ENCODE data around the gene SBF1. TPM values are rescaled to one million over a fixed set of nuclear protein-coding genes. Genes with fewer than 3 reads are reported as not detected.
"Not testable (repeated sequence)": the region's sequence is repeated elsewhere in the genome, so short reads cannot be mapped to it uniquely, and the experiment has no call there.

Gene SBF1
- polyA plus RNA-seq, 3 donors: 24.7 to 28.0 (median 26.6) TPM

DNA sequence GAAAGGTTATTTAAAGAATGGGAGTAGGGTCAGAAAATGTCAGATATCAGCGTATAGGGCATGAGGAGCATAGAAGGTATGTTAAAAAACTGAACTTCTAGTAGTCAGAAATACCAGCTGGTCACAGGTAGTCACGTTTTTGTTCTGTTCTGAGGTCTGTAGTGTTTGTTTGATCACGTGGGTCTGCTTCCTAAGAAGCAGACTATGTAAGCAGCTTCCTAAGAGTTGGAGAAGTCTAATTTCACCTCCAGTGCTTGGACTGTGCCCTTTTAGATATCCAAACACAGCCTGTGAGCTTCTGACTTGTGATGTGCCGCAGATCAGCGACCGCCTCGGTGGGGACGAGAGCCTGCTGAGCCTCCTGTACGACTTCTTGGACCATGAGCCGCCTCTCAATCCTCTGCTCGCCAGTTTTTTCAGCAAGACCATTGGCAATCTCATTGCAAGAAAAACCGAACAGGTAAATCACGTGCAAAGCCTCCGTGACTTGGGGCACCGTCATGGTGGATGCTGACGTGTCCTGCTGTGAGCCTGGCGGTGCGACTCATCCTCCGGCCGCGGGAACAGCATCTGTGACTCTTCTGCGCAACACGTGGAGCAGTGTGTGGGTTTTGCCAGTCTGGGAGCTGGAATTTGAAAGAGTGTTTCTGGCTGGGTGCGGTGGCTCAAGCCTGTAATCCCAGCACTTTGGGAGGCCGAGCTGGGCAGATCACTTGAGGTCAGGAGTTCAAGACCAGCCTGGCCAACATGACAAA lies 68.2 kb downstream of the SBF1 start:
- no peak for DNase-seq (ENCODE audit: low read depth in 3 of 3, low spot score in 2 of 3)

GRCh38 chr22:50403701-50404101 lies 71.1 kb downstream of the SBF1 start:
- DNase-seq (ENCODE audit: low read depth in 3 of 3, low spot score in 2 of 3): no peak

- no peak for DNase-seq (ENCODE audit: low read depth in 3 of 3, low spot score in 2 of 3)
Measured at GRCh38 chr22:50401907-50402306, 72.9 kb downstream of the SBF1 start.

DNA sequence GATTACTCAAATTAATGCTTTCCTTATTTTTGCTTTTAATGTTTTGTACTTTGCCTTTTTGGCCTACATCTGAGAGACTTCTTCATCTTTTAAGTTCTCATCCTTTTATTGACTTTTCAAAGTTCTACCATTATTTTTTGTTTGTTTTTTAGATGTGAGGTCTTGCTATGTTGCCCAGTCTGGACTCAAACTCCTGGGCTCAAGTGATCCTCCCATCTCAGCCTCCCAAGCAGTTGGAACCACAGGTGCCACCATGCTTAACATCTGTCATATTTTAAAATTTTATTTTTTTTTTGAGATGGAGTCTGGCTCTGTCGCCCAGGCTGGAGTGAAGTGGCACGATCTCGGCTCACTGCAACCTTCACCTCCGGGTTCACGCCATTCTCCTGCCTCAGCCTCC lies 73.9 kb downstream of the SBF1 start:
- DNase-seq (ENCODE audit: low read depth in 3 of 3, low spot score in 2 of 3): no peak

DNA sequence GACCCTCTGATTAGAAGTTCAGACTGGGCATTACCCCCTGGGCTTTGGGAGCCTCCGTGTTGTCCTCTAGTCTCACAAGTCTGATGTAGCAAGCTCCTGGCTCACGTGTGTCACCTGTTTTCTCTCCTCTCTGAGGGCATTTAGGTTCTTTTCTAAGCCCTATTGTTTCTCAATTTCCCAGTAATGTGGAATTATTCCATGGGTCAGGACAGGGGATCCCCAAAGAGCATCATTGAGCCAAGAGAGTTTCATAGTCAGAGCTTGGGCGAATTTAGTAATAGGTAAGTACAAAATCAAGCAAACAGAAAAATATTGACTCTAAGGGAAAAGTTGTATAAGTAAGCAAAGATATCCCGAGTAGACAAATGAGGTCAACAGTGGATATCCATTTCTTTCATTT lies 74.4 kb downstream of the SBF1 start:
- no peak for DNase-seq (ENCODE audit: low read depth in 3 of 3, low spot score in 2 of 3)

DNA sequence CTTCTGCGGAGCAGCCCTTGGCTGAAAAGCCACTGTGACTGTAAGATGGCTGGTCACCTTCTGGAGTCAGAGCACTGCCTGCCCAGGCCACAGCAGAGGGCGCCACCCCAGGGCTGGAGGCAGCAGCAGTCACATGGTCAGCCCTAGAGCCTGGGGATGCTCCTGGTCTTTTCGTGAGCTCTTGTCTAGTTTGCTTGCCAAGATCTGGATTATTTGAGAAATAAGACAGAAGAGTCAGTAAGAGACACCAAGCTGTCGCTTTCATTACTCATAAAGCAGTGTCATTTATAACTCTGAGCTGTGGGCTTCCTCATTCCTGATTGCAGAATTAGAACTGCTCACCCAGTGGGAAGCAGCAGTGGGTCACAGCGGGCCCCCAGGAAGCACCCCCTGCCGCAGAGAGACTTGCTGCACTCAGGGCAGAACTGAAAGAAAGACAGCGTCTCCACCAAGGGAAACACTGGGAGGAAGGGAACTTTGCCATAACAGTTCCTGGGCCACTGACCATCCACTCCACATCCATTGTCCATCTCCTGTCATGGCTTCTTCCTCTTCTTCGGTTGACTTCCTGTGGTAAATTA lies 75.0 kb downstream of the SBF1 start:
- DNase-seq (ENCODE audit: low read depth in 3 of 3, low spot score in 2 of 3): no peak

DNA sequence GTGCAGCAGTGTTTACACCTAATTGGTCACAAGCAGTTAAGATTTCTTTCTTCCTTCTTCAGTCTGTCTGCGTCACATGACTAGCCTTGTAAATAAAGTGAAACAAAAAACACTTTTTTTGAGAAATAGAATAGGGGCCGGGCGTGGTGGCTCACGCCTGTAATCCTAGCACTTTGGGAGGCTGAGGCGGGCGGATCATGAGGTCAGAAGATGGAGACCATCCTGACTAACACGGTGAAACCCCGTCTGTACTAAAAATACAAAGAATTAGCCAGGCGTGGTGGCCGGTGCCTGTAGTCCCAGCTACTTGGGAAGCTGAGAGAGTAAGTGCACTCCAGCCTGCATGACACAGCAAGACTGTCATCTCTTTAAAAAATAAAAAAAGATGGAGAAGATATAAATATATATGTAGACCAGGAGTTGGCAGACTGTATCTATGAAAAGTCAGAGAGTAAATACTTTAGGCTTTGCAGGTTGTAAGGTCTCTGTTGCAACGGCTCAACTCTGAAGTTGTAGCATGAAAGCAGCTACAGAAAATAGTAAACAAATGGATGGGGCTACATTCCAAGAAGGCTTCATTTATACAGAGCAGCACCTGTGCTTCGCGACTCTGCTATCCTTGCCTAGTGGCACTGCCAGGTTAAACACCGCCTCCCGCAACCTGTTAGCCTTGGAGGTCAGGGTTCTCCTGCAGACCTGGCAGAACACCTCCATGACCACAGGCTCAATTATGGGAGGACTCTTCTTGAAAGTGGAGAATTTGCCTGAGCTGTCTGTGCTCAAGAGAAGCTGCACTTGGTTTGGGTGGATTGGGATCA lies 75.8 kb downstream of the SBF1 start:
- DNase-seq (ENCODE audit: low read depth in 3 of 3, low spot score in 2 of 3): no peak

DNA sequence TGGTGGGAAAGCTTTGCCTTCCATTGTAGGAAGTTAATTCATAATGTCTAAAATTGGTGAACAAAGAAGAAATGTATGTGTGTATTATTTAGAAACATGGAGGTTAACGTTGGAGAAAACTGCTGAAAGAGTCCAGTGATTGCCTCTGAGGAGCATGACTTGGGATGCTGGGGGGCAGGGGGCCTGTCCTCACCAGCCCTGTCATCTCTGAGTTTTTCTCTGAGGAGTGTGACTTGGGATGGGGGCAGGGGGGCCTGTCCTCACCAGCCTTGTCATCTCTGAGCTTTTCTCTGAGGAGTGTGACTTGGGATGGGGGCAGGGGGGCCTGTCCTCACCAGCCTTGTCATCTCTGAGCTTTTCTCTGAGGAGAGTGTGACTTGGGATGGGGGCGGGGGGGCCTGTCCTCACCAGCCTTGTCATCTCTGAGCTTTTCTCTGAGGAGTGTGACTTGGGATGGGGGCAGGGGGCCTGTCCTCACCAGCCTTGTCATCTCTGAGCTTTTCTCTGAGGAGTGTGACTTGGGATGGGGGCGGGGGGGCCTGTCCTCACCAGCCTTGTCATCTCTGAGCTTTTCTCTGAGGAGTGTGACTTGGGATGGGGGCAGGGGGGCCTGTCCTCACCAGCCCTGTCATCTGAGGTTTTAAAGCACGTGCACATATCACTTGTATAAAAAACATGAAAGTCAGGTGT lies 77.3 kb downstream of the SBF1 start:
- not testable (repeated sequence) for DNase-seq (ENCODE audit: low read depth in 3 of 3, low spot score in 2 of 3)

DNA sequence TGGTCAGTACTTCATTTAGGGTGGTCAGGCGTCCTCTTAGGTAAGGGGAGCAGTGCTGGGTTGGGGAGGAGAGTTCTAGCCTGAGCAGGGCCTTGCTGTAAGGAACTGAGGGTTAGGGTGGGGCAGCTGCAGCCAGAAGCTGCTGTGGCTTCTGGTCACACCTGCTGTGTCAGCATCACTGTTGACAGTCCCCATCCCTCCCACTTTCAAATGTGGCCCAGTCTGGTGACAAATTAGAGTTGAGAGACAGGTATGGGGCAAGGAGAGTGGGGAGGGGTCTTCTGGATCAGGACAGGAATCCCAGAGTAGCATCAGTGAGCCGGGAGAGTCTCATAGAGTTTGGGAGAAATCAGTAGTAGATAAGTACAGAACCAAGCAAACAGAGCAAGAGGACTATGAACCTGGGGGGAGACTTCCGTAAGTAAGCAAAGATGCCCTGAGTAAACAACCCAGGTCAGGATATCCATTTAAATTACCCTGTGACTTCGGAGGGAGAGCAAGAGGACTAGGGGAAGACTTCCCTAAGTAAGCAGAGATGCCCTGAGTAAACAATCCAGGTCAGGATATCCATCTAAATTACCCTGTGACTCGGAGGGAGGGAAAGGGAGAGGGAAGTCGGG lies 78.0 kb downstream of the SBF1 start:
- DNase-seq (ENCODE audit: low read depth in 3 of 3, low spot score in 2 of 3): no peak

Other genes with a start within 250 kb of the SBF1 start
- 10 to 100 TPM; 26.4 to 28.3 (median 28.1) TPM for gene TUBGCP6, start 230.0 kb downstream of the SBF1 start, polyA plus RNA-seq (ENCODE audit: insufficient read length in 3 of 3)
- gene HDAC10, start 223.8 kb downstream of the SBF1 start, polyA plus RNA-seq (ENCODE audit: insufficient read length in 3 of 3): 10 to 100 TPM; 13.2 to 15.8 (median 13.7) TPM
- 10 to 100 TPM in 1 of 3 donors, 1 to 10 TPM in 2; 9.1 to 10.9 (median 9.9) TPM for gene MAPK12, start 213.4 kb downstream of the SBF1 start, polyA plus RNA-seq (ENCODE audit: insufficient read length in 3 of 3)
- 1 to 10 TPM; 6.1 to 7.9 (median 6.4) TPM for gene MAPK11, start 204.7 kb downstream of the SBF1 start, polyA plus RNA-seq (ENCODE audit: insufficient read length in 3 of 3)
- 100 to 1,000 TPM; 193 to 218 (median 204) TPM for gene PLXNB2, start 167.4 kb downstream of the SBF1 start, polyA plus RNA-seq (ENCODE audit: insufficient read length in 3 of 3)
- gene DENND6B, start 148.0 kb downstream of the SBF1 start, polyA plus RNA-seq (ENCODE audit: insufficient read length in 3 of 3): 10 to 100 TPM in 2 of 3 donors, 1 to 10 TPM in 1; 9.0 to 12.0 (median 11.2) TPM
- 10 to 100 TPM; 29.8 to 31.5 (median 31.5) TPM for gene PPP6R2, start 131.7 kb downstream of the SBF1 start, polyA plus RNA-seq (ENCODE audit: insufficient read length in 3 of 3)
- gene ADM2, start 6.5 kb upstream of the SBF1 start, polyA plus RNA-seq (ENCODE audit: insufficient read length in 3 of 3): 1 to 10 TPM; 3.2 to 5.9 (median 4.1) TPM
- 10 to 100 TPM in 2 of 3 donors, 1 to 10 TPM in 1; 3.2 to 19.0 (median 13.4) TPM for gene MIOX, start 11.8 kb upstream of the SBF1 start, polyA plus RNA-seq (ENCODE audit: insufficient read length in 3 of 3)
- 10 to 100 TPM; 28.1 to 35.2 (median 32.0) TPM for gene LMF2, start 32.7 kb upstream of the SBF1 start, polyA plus RNA-seq (ENCODE audit: insufficient read length in 3 of 3)
- gene NCAPH2, start 33.2 kb upstream of the SBF1 start, polyA plus RNA-seq (ENCODE audit: insufficient read length in 3 of 3): 10 to 100 TPM; 35.6 to 41.1 (median 39.4) TPM
- gene SCO2, start 50.6 kb upstream of the SBF1 start, polyA plus RNA-seq (ENCODE audit: insufficient read length in 3 of 3): 1 to 10 TPM in 2 of 3 donors, not detected in 1; 1.0 to 1.7 TPM
- 1 to 10 TPM; 1.0 to 1.2 (median 1.1) TPM for gene TYMP, start 55.0 kb upstream of the SBF1 start, polyA plus RNA-seq (ENCODE audit: insufficient read length in 3 of 3)
- under 1 TPM; 0.04 to 0.86 (median 0.36) TPM for gene KLHDC7B, start 70.9 kb upstream of the SBF1 start, polyA plus RNA-seq (ENCODE audit: insufficient read length in 3 of 3)
- gene SYCE3, start 87.9 kb upstream of the SBF1 start, polyA plus RNA-seq (ENCODE audit: insufficient read length in 3 of 3): under 1 TPM in 2 of 3 donors, not detected in 1; 0.28 to 0.61 TPM
- gene CPT1B, start 103.4 kb upstream of the SBF1 start, polyA plus RNA-seq (ENCODE audit: insufficient read length in 3 of 3): 1 to 10 TPM; 9.0 to 9.7 (median 9.1) TPM
- 10 to 100 TPM; 62.8 to 82.6 (median 82.5) TPM for gene CHKB, start 107.8 kb upstream of the SBF1 start, polyA plus RNA-seq (ENCODE audit: insufficient read length in 3 of 3)
- gene MAPK8IP2, start 125.8 kb upstream of the SBF1 start, polyA plus RNA-seq (ENCODE audit: insufficient read length in 3 of 3): under 1 TPM; 0.41 to 0.57 (median 0.56) TPM
- gene ARSA, start 153.1 kb upstream of the SBF1 start, polyA plus RNA-seq (ENCODE audit: insufficient read length in 3 of 3): 10 to 100 TPM; 10.3 to 14.0 (median 11.0) TPM
- 10 to 100 TPM in 2 of 3 donors, 1 to 10 TPM in 1; 9.1 to 13.2 (median 12.5) TPM for gene SHANK3, start 197.8 kb upstream of the SBF1 start, polyA plus RNA-seq (ENCODE audit: insufficient read length in 3 of 3)

Data from right renal cortex interstitium (tissue), 3 donors.